HG02623 (cell line): ENCODE results near the gene ZBTB32.
A peak's percentile ranks its signal among the peaks of the same experiment; 100 is the strongest.

Experiments
- ATAC-seq: cut with Tn5 transposase; IDR thresholded peaks from one replicate; pipeline ENCODE4 v1.9.1; 2021; ENCODE audit warnings: moderate library complexity; ENCODE audit not compliant: unreplicated experiment

The ZBTB32 gene

DNA sequence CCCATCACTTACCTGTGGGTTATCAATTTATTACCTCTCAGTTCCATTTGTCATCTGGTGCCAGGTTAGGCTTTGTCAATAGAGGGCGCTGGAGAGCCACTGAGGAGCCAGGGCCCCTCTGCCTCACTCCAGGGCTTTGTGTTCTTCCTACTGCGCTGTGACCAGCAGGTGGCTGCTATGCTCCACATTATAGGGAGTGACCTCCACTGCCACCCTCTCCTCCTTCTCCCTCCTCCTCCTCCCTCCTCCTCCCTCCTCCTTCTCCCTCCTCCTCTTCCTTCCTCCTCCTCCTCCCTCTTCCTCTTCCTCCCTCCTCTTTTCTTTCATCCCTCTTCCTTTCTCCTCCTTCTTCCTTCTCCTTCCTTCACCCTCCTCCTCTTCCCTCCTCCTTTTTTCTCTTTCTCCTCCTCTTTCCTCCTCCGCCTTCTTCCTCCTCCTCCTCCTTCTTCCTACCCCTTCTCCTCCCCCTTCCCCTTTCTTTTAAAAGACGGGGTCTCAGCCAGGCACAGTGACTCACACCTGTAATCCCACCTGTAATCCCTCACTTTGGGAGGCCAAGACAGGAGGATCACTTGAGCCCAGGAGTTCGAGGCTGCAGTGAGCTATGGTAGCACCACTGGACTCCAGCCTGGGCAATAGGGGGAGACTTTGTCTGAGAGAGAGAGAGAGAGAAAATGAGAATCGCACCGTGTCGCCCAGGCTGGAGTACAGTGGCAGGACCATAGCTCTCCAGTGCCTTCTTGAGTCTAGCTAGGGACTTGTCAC lies 10.3 kb upstream of the ZBTB32 start:
- peak; percentile 79 for ATAC-seq

DNA sequence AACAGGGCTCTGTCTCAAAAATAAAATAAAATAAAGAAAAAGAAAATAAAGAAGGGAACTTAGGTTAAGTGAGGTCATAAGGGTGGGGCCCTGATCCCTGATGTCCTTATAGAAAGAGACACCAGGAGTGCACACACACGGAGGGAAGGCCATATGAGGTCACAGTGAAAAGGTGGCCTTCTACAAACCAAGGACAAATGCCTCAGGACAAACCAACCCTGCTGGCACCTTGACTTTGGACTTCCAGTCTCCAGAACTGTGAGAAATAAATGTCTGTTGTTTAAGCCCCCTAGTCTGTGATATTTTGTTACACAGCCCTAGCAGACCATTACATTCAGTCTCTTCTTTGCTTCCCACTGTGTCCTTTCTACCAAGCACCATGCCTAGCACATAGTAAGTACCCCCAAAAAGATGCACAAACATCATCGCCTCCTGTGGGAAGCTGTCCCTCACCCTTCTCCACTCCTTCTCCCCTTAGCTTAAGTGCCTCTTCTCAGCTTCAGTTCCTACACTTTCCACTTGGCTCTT lies 8.4 kb upstream of the ZBTB32 start:
- ATAC-seq: no peak

GRCh38 chr19:35696835-35697234 lies 7.5 kb upstream of the ZBTB32 start:
- ATAC-seq: no peak

GRCh38 chr19:35702223-35703012 lies 1.9 kb upstream of the ZBTB32 start:
- peak; percentile 95 for ATAC-seq

DNA sequence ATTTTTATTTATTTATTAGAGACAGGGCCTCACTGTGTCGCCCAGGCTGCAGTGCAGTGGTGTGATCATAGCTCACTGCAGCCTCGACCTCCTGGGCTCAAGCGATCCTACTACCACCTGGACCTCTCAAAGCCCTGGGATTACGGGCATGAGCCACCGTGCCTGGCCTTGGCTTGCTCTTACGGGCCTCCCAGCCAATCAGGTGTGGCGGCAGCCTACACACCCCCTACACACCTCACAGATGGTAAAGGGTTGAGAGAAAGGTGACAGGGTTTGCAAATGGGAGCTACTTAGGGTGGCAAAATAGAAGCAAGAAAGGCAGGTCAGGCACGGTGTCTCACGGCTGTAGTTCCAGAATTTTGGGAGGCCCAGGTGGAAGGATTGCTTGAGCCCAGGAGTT lies 1.0 kb upstream of the ZBTB32 start:
- ATAC-seq: no peak

DNA sequence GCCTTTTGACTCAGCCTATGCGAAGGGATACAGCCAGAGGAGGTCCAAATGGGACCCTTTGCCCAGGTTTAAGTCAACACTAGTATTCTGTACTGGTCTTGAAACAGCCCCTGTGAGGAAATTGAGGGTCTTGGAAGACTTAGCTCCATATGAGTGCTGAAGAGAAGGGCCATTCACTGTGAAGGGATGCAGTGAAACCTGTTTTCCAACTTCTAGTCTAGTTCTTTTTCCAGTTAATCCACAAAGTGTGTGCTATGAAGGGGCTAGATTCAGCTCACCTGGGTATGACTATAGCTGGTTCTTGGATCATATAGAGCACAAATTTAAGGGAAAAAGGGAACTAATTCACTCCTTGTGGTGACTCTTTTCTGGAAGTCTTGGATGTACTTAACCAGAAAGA lies 4.0 kb downstream of the ZBTB32 start:
- no peak for ATAC-seq

DNA sequence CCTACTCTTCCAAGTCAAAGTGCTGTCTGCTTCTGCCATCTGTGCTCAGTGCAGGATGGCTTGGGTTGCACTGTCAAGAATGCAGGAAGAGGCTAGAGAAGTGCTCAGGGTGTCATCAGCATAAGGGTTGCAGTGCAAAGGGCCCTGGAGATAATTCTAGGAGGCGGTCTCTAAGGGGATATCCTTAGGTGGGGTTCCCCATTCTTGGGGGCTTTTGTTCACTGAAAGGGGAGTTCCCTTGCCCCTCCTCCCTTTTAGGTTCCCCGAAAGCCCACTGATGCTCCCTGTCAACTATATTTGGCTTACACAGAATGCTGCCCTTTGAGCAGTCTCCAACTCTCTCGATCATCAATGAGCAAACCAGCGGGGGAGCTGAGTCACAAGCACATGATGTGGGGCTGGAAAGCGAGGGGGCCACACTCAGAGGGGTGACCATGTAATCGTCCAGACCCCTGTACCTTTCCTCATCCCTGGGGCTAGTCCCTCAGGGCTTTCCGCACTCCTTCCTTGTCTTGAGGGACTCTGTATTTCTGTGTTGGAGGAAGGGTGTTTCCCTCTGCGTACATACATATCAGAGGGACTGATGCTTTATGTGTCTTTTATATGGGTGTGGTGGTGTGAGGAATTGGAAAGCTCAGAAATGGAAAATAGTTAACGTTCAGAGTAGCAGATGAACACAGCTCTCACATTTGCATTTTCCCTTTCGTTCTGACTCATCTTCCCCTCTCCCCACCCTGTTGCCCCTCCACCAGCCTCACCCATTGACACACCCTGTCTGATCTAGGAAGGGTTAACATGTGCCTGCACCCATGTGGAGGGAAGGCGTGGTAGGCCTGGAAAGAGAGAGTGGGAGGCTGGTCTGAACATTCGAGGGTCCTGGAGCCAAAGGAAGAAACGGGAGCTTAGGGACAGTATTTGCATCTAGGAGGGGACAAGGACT lies 6.7 kb downstream of the ZBTB32 start:
- ATAC-seq: no peak

- no peak for ATAC-seq
Measured at GRCh38 chr19:35712567-35713505, 8.5 kb downstream of the ZBTB32 start.

DNA sequence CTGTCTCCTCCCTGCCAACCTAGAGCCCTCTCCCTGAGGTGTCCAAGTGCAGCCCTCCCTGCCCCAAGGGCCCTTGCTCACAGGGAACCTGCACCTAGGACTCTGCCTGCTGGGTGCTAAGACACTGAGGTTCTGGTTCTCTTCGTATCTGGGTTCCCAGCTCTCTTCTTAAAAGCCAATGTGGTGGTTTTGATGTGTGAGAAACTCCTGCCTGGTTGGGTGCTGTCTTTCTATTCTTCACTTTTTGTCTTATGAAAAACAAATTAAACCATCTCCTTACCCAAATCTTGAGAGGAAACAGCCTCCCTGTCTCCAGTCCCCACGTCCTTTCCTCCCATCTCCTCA lies 9.1 kb downstream of the ZBTB32 start:
- ATAC-seq: no peak

GRCh38 chr19:35713904-35714495 lies 9.6 kb downstream of the ZBTB32 start:
- no peak for ATAC-seq

DNA sequence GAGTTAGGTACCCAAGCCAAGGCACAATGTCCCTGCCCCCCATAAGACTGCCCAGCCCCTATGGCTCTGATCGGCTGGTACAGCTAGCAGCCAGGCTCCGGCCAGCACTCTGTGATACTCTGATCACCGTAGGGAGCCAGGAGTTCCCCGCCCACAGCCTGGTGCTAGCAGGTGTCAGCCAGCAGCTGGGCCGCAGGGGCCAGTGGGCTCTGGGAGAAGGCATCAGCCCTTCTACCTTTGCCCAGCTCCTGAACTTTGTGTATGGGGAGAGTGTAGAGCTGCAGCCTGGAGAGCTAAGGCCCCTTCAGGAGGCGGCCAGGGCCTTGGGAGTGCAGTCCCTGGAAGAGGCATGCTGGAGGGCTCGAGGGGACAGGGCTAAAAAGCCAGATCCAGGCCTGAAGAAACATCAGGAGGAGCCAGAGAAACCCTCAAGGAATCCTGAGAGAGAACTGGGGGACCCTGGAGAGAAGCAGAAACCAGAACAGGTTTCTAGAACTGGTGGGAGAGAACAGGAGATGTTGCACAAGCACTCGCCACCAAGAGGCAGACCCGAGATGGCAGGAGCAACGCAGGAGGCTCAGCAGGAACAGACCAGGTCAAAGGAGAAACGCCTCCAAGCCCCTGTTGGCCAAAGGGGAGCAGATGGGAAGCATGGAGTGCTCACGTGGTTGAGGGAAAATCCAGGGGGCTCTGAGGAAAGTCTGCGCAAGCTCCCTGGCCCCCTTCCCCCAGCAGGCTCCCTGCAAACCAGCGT lies 10.4 kb downstream of the ZBTB32 start:
- no peak for ATAC-seq

DNA sequence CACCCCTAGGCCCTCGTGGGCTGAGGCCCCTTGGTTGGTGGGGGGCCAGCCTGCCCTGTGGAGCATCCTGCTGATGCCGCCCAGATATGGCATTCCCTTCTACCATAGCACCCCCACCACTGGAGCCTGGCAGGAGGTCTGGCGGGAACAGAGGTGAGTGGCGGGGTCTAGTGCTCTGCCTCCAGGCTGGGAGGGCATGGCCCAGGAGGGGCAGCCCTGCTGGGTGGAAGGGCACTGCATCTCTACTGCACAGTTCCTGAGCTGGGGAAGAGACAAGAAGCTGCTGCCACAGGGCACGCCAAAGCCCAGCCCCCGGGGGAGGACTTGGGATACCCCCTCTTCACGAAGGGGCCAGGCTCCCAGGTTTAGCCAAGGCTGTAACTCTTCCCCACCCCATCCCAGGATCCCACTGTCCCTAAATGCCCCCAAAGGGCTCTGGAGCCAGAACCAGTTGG lies 11.0 kb downstream of the ZBTB32 start:
- ATAC-seq: no peak

- ATAC-seq: no peak
Measured at GRCh38 chr19:35715981-35716800, 11.8 kb downstream of the ZBTB32 start.

GRCh38 chr19:35716801-35717664 lies 12.7 kb downstream of the ZBTB32 start:
- peak; percentile 59 for ATAC-seq

DNA sequence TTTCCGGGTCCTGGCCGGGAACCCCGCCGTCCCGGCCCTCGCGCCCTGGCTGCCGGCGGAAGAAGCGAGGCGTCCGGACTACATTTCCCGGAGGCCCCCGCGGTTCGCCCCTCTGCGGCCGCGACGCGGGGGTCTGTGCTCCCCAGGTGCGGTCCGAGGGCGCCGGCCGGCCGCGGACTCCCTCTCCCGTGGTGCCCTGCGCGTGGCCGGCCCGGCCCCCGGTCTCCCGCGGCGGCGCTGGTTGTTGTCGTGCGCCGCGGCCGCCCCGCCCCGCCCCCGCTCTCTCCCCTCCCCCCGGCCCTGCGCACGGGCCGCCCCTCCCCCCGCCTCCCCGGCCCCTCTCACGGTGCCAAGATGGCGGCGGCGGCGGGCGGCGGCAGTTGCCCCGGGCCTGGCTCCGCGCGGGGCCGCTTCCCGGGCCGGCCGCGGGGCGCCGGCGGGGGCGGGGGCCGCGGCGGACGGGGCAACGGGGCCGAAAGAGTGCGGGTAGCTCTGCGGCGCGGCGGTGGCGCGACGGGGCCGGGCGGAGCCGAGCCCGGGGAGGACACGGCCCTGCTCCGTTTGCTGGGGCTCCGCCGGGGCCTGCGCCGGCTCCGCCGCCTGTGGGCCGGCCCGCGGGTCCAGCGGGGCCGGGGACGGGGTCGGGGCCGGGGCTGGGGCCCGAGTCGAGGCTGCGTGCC lies 13.4 kb downstream of the ZBTB32 start, which contains the start of gene KMT2B:
Gene KMT2B (plus strand): TSS at position 339 of the 680 bp plus-strand sequence. CDS start 16 bp downstream, at position 355.
- peak; percentile 48 for ATAC-seq

DNA sequence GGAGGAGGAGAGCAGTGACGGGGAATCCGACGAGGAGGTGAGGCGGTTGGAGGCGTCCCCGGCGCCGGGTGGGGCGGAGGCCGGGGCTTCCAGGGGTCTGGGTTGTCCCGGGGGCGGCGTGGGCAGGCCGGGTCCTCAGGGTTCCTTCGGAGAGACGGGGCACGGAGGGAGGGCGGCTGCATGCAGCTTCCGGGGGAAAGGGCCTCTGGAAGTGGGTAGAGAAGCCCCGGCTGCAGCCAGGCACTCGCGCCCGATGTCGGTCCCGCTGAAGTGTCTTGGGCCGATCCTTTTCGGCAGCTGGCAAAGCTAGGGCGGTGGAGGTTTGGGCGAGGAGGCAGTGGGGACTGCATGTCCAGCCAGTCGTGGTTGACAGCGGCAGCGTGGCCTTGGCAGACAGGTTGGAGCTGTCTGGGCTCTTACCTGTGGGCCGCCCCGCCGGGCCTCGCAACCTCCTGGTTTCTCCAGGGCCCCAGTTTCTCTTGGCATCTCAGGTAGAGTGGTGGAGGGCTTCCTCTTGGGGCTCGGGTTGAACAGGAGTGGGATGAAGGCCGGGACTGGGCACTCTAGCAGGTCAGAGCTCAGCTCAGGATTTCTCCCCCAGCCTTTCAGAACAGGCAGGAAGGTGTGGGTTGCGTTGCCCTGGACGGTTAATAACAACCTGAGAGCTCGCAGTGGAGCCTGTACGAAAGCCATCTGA lies 14.1 kb downstream of the ZBTB32 start:
- ATAC-seq: no peak
